ENCODE results near the gene MPP3.

DNA sequence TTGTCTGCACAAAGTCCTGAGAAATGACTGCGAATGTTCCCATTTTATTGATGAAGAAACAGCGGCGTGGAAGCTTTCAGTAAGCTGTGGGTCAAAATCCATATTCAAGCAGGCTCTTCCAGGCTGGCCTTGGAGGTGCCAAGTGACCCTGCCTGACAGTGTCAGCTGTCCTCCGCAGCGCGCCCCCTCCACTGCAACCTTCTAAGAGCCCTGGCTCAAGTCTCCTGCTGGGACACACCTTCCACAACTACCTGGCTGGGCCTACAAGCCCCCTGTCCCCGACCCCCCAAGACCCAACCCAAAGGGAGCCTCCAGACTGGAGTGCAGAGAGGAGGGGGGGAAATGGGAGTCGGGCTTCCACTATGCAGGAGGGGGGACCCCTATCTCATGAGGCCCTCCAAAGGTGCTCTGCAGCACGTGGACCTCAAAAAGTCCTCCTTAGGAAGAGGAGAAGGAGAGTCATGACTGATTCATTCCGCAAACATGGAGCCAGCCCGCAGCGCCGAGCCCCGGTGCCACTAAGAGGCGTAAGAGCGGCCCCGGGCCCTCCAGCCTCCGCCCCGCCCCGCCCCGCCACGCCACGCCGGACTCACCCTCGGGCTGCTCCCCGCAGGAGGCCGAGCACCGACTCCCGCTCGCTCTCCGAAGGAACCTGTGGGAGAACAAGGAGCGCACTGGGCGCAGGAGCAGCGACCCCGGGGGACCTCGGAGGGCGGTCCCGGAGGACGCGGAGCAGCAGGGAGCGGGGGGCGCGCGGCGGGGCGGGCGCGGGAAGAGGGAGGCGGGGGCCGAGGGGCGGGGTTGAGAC lies 574 bp downstream of the MPP3 start:
- TF ChIP-seq, protein P1, sequence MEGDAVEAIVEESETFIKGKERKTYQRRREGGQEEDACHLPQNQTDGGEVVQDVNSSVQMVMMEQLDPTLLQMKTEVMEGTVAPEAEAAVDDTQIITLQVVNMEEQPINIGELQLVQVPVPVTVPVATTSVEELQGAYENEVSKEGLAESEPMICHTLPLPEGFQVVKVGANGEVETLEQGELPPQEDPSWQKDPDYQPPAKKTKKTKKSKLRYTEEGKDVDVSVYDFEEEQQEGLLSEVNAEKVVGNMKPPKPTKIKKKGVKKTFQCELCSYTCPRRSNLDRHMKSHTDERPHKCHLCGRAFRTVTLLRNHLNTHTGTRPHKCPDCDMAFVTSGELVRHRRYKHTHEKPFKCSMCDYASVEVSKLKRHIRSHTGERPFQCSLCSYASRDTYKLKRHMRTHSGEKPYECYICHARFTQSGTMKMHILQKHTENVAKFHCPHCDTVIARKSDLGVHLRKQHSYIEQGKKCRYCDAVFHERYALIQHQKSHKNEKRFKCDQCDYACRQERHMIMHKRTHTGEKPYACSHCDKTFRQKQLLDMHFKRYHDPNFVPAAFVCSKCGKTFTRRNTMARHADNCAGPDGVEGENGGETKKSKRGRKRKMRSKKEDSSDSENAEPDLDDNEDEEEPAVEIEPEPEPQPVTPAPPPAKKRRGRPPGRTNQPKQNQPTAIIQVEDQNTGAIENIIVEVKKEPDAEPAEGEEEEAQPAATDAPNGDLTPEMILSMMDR (IDR thresholded peaks at IDR 0.05): no peak
- no peak for TF ChIP-seq POLR2A (IDR thresholded peaks at IDR 0.05)

Data from testis (tissue), 2 donors.